HG02852 (cell line): ENCODE results near the gene RIC1.
"Not testable (repeated sequence)": the region's sequence is repeated elsewhere in the genome, so short reads cannot be mapped to it uniquely, and the experiment has no call there.

Source experiments
- ATAC-seq: cut with Tn5 transposase; IDR thresholded peaks from one replicate; pipeline ENCODE4 v1.9.1; 2021; ENCODE audit warnings: mild to moderate bottlenecking, moderate library complexity; ENCODE audit not compliant: unreplicated experiment

The RIC1 gene

GRCh38 chr9:5628530-5629311, at the start of gene RIC1:
Gene RIC1, plus strand, starts transcription at chr9:5629107. Its CDS starts 203 bp downstream, at chr9:5629310.
- peak; percentile 58 for ATAC-seq

- ATAC-seq: no peak
These were observed 49.0 kb upstream of the RIC1 start for GRCh38 chr9:5579881-5580280.

- no peak for ATAC-seq
These were observed 48.3 kb upstream of the RIC1 start for GRCh38 chr9:5580650-5581049.

- ATAC-seq: not testable (repeated sequence)
These were observed 47.2 kb upstream of the RIC1 start for GRCh38 chr9:5581706-5582105.

- peak; percentile 38 for ATAC-seq
These were observed 46.1 kb upstream of the RIC1 start for GRCh38 chr9:5582835-5583195.

- ATAC-seq: peak; percentile 55
These were observed 42.5 kb upstream of the RIC1 start for GRCh38 chr9:5586391-5586802.

GRCh38 chr9:5587024-5587423, 41.9 kb upstream of the RIC1 start:
- no peak for ATAC-seq

GRCh38 chr9:5592231-5592630, 36.7 kb upstream of the RIC1 start:
- ATAC-seq: no peak

GRCh38 chr9:5592904-5593303, 36.0 kb upstream of the RIC1 start:
- no peak for ATAC-seq

- peak; percentile 68 for ATAC-seq
These were observed 35.0 kb upstream of the RIC1 start for GRCh38 chr9:5593904-5594303.

- no peak for ATAC-seq
These were observed 32.7 kb upstream of the RIC1 start for GRCh38 chr9:5596173-5596572.

GRCh38 chr9:5608298-5609225, 20.3 kb upstream of the RIC1 start:
- ATAC-seq: no peak

- no peak for ATAC-seq
These were observed 19.7 kb upstream of the RIC1 start for GRCh38 chr9:5609226-5609596.

- no peak for ATAC-seq
These were observed 18.4 kb upstream of the RIC1 start for GRCh38 chr9:5610491-5610890.

GRCh38 chr9:5611321-5612184, 17.4 kb upstream of the RIC1 start:
- no peak for ATAC-seq

- no peak for ATAC-seq
These were observed 16.7 kb upstream of the RIC1 start for GRCh38 chr9:5612185-5612530.

- ATAC-seq: no peak
These were observed 14.7 kb upstream of the RIC1 start for GRCh38 chr9:5614192-5614591.

GRCh38 chr9:5614985-5615384, 13.9 kb upstream of the RIC1 start:
- ATAC-seq: no peak

GRCh38 chr9:5617749-5618148, 11.2 kb upstream of the RIC1 start:
- peak; percentile 94 for ATAC-seq

- no peak for ATAC-seq
These were observed 8.4 kb upstream of the RIC1 start for GRCh38 chr9:5620494-5620893.

- ATAC-seq: no peak
These were observed 7.6 kb upstream of the RIC1 start for GRCh38 chr9:5621327-5621726.
